ENCODE results near the gene IRF8. TPM values are rescaled to one million over a fixed set of nuclear protein-coding genes. Genes with fewer than 3 reads are reported as not detected.

IRF8 gene
- 2.2 and 5.4 TPM in 2 replicates for total RNA-seq

GRCh38 chr16:85898521-85899442 lies at the start of gene IRF8:
TSS of gene IRF8 (plus strand) at chr16:85899162. CDS start at chr16:85903016, 3,854 bp downstream.
- DNase-seq (ENCODE audit: low read depth) = no peak
- Histone ChIP-seq H3K36me3 (ENCODE audit: control insufficient read depth, insufficient read depth, low read length) (no peaks in the 10 kb centered on the region), H3K4me3 (ENCODE audit: low read depth, low read length) (peak within 1 kb of the TSS; percentile 39), H3K27me3 (ENCODE audit: control insufficient read depth, insufficient read depth, low read length) (peaks cover 30% of the 10 kb centered on the region)
- no peak for TF ChIP-seq CTCF (IDR thresholded peaks at IDR 0.05; ENCODE audit: insufficient read depth, low read length, poor library complexity, severe bottlenecking)

- no peak for DNase-seq (ENCODE audit: low read depth)
- Histone ChIP-seq H3K36me3 (ENCODE audit: control insufficient read depth, insufficient read depth, low read length) (no peaks in the 10 kb centered on the region), H3K4me3 (ENCODE audit: low read depth, low read length) (no peak overlapping the region), H3K27me3 (ENCODE audit: control insufficient read depth, insufficient read depth, low read length) (peaks cover 5% of the 10 kb centered on the region)
- TF ChIP-seq CTCF (IDR thresholded peaks at IDR 0.05; ENCODE audit: insufficient read depth, low read length, poor library complexity, severe bottlenecking) = no peak
These were observed 49.6 kb upstream of the IRF8 start for GRCh38 chr16:85849388-85849787.

GRCh38 chr16:85850344-85850880 lies 48.5 kb upstream of the IRF8 start:
- no peak for DNase-seq (ENCODE audit: low read depth)
- no peaks in the 10 kb centered on the region for H3K36me3 ChIP-seq (ENCODE audit: control insufficient read depth, insufficient read depth, low read length)
- H3K4me3 ChIP-seq (ENCODE audit: low read depth, low read length) = no peak overlapping the region
- TF ChIP-seq CTCF (IDR thresholded peaks at IDR 0.05; ENCODE audit: insufficient read depth, low read length, poor library complexity, severe bottlenecking) = no peak
- H3K27me3 ChIP-seq (ENCODE audit: control insufficient read depth, insufficient read depth, low read length) = peaks cover 2% of the 10 kb centered on the region

GRCh38 chr16:85851034-85851785 lies 47.8 kb upstream of the IRF8 start:
- Histone ChIP-seq H3K4me3 (ENCODE audit: low read depth, low read length) (no peak overlapping the region), H3K36me3 (ENCODE audit: control insufficient read depth, insufficient read depth, low read length) (no peaks in the 10 kb centered on the region), H3K27me3 (ENCODE audit: control insufficient read depth, insufficient read depth, low read length) (peaks cover 2% of the 10 kb centered on the region)
- no peak for DNase-seq (ENCODE audit: low read depth)
- no peak for TF ChIP-seq CTCF (IDR thresholded peaks at IDR 0.05; ENCODE audit: insufficient read depth, low read length, poor library complexity, severe bottlenecking)

- no peak for DNase-seq (ENCODE audit: low read depth)
- H3K36me3 ChIP-seq (ENCODE audit: control insufficient read depth, insufficient read depth, low read length) = no peaks in the 10 kb centered on the region
- H3K27me3 ChIP-seq (ENCODE audit: control insufficient read depth, insufficient read depth, low read length) = peaks cover 2% of the 10 kb centered on the region
- no peak for TF ChIP-seq CTCF (IDR thresholded peaks at IDR 0.05; ENCODE audit: insufficient read depth, low read length, poor library complexity, severe bottlenecking)
- no peak overlapping the region for H3K4me3 ChIP-seq (ENCODE audit: low read depth, low read length)
These were observed 45.1 kb upstream of the IRF8 start for GRCh38 chr16:85853547-85854545.
